Testis (tissue), 3 donors: ENCODE measurements around the gene PRKAR1B. TPM values are rescaled to one million over a fixed set of nuclear protein-coding genes. Genes with fewer than 3 reads are reported as not detected.
A peak's percentile ranks its signal among the peaks of the same experiment; 100 is the strongest.

Source experiments
- DNase-seq: peaks from one replicate; pipeline ENCODE4 v3.0.0-alpha.2; 2019
- H3K27ac ChIP-seq, 2 donors: fragments of 200-600 bp; sonication (generic); one replicate each; pipeline ENCODE4 v1.5.1; 2019
- H3K27me3 ChIP-seq: fragments of 200-600 bp; sonication (generic); one replicate; pipeline ENCODE4 v1.5.1; 2019
- H3K36me3 ChIP-seq: fragments of 200-600 bp; sonication (generic); one replicate; pipeline ENCODE4 v1.5.1; 2017; ENCODE audit warnings: low read depth; ENCODE audit errors: missing control alignments
- H3K4me1 ChIP-seq: fragments of 200-600 bp; sonication (generic); one replicate; pipeline ENCODE4 v1.5.1; 2019
- H3K4me3 ChIP-seq, 2 donors: fragments of 200-600 bp; sonication (generic); one replicate each; pipeline ENCODE4 v1.5.1; 2017 to 2019
- H3K9me3 ChIP-seq: fragments of 200-600 bp; sonication (generic); one replicate; pipeline ENCODE4 v1.5.1; 2017
- CTCF ChIP-seq, 3 experiments: fragments of 450-650 bp in 2 of 3; fragments of 200-600 bp in 1 of 3; sonication (generic) in 1 of 3; IDR thresholded peaks; one replicate each; pipeline ENCODE4 v1.5.1; 2016 to 2019; ENCODE audit warnings: antibody characterized with exemption in 3 of 3, mild to moderate bottlenecking in 2 of 3, moderate library complexity in 1 of 3
- POLR2A ChIP-seq: fragments of 450-650 bp; IDR thresholded peaks from one replicate; pipeline ENCODE4 v1.6.1; 2017; ENCODE audit warnings: antibody characterized with exemption, mild to moderate bottlenecking, moderate library complexity
- WGBS, 2 donors: methylation state at CpG; one replicate each; pipeline ENCODE4 v1.1.5; 2018; 5-methylcytosine and 5-hydroxymethylcytosine counted together
- intact Hi-C: fragments of 100-400 bp; cut with DNase I; formaldehyde crosslinking; loops from one replicate; pipeline ENCODE4 v1.15.1; 2023; ENCODE audit warnings: low total_unique reads
- polyA plus RNA-seq: library from polyadenylated mRNA; stranded (reverse); fragments of 350-450 nt; fragmentation: Illumina TruSeq; extraction: RNeasy Lipid Tissue Mini Kit (QIAGEN cat#74804); gene quantifications from one replicate; pipeline ENCODE4 v1.2.3, GENCODE V29; 2014; ENCODE audit warnings: low read depth, low replicate concordance; ENCODE audit not compliant: insufficient read depth
- total RNA-seq, 2 donors: library from RNA; depleted of rRNA; stranded (reverse); fragments of >200 nt; gene quantifications; one replicate each; pipeline ENCODE4 v1.2.3, GENCODE V29; 2016

Gene PRKAR1B
- total and polyA plus RNA-seq, 3 donors from 2014 or later: 27.8 to 35.7 (median 31.3) TPM

- TF ChIP-seq POLR2A (no peak), CTCF (IDR thresholded peaks at IDR 0.05) (no peak)
- no peak for DNase-seq
- 37 to 39% methylated on average over 24 to 45 of the region's 45 CpGs for WGBS, 2 donors
- Histone ChIP-seq H3K27ac (peak overlapping the region in 1 of 2 donors; percentile 11), H3K4me3 (peak overlapping the region; percentile 63 to 65), H3K4me1 (peaks cover 8% of the 10 kb centered on the region), H3K9me3 (no peaks in the 10 kb centered on the region), H3K27me3 (no peaks in the 10 kb centered on the region), H3K36me3 (no peaks in the 10 kb centered on the region)
- intact Hi-C loops: no loop called here
Observed at GRCh38 chr7:711093-711921, 15.8 kb downstream of the PRKAR1B start.

- DNase-seq: no peak
- no peak overlapping the region for H3K27ac ChIP-seq
- 84 to 88% methylated on average over 14 of the region's 14 CpGs for WGBS, 2 donors
- H3K4me3 ChIP-seq: no peak overlapping the region
- H3K9me3 ChIP-seq: no peaks in the 10 kb centered on the region
- peaks cover 8% of the 10 kb centered on the region for H3K4me1 ChIP-seq
- TF ChIP-seq CTCF (IDR thresholded peaks at IDR 0.05): no peak
- TF ChIP-seq POLR2A: no peak
- no peaks in the 10 kb centered on the region for H3K36me3 ChIP-seq
- no peaks in the 10 kb centered on the region for H3K27me3 ChIP-seq
- intact Hi-C loops: no loop called here
Observed at GRCh38 chr7:710161-710560, 16.9 kb downstream of the PRKAR1B start.

- TF ChIP-seq CTCF (IDR thresholded peaks at IDR 0.05) (no peak), POLR2A (no peak)
- Histone ChIP-seq H3K4me1 (peaks cover 8% of the 10 kb centered on the region), H3K27ac (no peak overlapping the region), H3K27me3 (no peaks in the 10 kb centered on the region), H3K4me3 (no peak overlapping the region), H3K9me3 (no peaks in the 10 kb centered on the region), H3K36me3 (no peaks in the 10 kb centered on the region)
- DNase-seq: no peak
- intact Hi-C loops: no loop called here
- WGBS, 2 donors: 94% methylated on average over 17 of the region's 17 CpGs
Observed at GRCh38 chr7:707296-708000, 19.6 kb downstream of the PRKAR1B start.

- WGBS, 2 donors: 91 to 100% methylated on average over 7 of the region's 7 CpGs
- Histone ChIP-seq H3K27me3 (no peaks in the 10 kb centered on the region), H3K36me3 (no peaks in the 10 kb centered on the region), H3K4me3 (no peak overlapping the region), H3K9me3 (no peaks in the 10 kb centered on the region), H3K4me1 (peaks cover 7% of the 10 kb centered on the region), H3K27ac (no peak overlapping the region)
- TF ChIP-seq CTCF (IDR thresholded peaks at IDR 0.05): no peak
- no peak for TF ChIP-seq POLR2A
- DNase-seq: no peak
- intact Hi-C loops: no loop called here
Observed at GRCh38 chr7:706721-707120, 20.4 kb downstream of the PRKAR1B start.
